Measurements from ENCODE around the gene YARS1.

Gene YARS1

DNA sequence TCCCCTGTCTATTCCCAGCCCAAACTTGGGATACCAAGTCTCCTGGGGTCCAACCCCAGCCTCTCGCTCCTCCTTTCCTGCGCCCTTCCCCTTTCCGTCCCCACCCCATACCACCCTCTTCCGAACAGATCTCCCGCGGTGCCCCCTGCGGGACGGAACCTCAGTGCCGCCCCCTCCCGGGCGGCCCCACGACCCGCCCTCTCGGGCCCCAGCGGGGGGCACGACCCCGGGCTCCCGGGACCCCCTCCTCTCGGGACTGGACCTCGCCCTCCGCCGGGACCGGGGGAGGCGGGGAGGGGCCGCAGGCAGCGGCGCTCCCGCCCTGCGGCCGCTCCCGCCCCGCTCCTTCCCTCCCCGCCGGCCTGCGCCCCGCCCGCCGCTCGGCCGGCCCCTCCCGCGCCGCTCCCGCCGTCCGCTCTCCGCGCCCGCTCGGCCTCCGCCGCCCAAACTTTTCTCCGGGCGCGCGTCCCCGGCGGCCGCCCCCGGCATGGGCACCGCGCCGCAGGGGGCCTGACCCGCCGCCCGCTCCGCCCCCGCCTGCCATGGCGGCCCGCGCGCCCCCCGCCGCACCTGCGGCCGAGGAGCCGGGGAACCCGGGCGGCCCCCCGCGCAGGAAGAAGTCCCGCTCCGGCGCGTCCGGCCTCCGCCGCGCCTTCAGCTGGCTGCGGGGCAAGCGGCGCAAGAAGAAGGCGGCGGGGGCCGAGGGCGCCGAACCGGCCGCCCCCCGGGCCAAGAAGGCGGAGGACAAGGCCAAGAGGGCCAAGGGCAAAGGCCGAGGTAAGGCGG, 75.6 kb downstream of the YARS1 start:
- H3K27ac ChIP-seq (ENCODE audit: low read depth, low read length) = peak overlapping the region; percentile 75
- no peaks in the 10 kb centered on the region for H3K36me3 ChIP-seq (ENCODE audit: control insufficient read depth, insufficient read depth, low read length)
- no peaks in the 10 kb centered on the region for H3K27me3 ChIP-seq (ENCODE audit: control insufficient read depth, insufficient read depth, low read length)
- peaks cover 3% of the 10 kb centered on the region for H3K4me1 ChIP-seq (ENCODE audit: control insufficient read depth, insufficient read depth, low read length)
- peak overlapping the region; percentile 3 for H3K9ac ChIP-seq (ENCODE audit: low read length)
- peak overlapping the region; percentile 81 for H3K4me3 ChIP-seq (ENCODE audit: low read length)

DNA sequence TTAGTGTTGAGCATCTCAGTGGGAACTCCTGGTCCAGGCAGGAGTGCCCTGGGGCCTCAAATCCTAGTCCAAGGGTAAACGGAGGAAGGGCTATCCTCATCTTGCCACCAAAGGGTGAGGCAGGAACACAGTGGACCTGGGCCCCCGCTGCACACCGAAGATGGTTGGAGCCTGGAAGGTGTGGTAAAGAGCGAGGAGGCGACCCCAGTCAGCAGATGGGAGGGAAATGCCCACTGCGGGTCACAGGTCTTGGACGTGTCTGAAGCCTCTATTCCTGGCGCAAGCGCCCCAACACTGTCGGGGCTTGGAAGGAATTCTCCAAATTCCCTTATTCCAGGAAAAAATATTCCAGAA, 76.1 kb downstream of the YARS1 start:
- H3K27ac ChIP-seq (ENCODE audit: low read depth, low read length) = no peak overlapping the region
- no peaks in the 10 kb centered on the region for H3K36me3 ChIP-seq (ENCODE audit: control insufficient read depth, insufficient read depth, low read length)
- H3K4me1 ChIP-seq (ENCODE audit: control insufficient read depth, insufficient read depth, low read length) = peaks cover 3% of the 10 kb centered on the region
- no peaks in the 10 kb centered on the region for H3K27me3 ChIP-seq (ENCODE audit: control insufficient read depth, insufficient read depth, low read length)
- H3K9ac ChIP-seq (ENCODE audit: low read length) = peak overlapping the region; percentile 3
- H3K4me3 ChIP-seq (ENCODE audit: low read length) = peak overlapping the region; percentile 60

DNA sequence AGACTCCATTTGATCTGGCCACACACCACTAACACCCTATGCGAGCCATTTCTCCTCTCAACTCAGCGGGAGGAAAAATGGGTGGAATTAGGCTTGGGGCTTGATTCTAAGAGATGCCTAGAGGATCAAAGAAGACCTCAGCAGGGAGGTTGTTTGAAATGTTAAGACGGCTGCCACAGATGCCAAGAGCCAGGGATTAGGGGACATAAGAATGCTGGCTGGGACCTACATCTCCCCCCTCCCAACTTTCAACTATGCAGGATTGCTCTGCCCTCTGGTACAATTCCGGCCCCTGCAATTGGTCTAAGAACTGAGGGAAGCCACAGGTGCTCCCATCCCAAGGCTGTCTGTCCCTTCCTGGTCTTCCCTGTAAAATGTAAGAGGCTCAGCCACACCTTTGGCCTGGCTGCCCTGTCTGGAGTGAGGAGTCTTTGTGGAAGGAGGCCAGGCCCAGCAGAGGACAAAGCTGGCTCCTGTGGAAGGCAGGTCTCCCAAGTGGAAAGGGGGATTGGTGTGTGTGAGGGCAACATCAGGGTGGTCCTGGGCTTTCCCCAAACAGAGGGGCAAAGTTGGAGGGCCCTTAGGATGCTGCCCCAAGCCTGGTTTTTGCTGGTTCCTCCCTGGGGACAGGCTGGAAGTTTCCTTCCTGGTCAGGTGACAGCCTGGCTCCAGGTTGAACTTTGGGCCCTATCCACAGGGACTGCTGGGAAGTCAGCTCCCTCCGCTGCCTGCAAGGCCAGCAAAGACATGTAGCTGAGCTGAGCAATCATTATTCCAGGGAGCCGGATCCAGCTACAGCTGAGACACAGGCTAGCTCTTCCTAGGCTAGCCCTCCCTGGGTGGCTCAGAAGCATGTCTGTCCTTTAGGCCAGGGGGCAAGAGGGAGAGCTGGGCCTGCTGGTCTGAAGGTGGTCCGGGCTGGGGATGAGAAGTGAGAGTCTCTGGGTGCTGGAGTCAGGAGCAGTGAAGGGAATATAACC, 80.1 kb downstream of the YARS1 start:
- no peaks in the 10 kb centered on the region for H3K27me3 ChIP-seq (ENCODE audit: control insufficient read depth, insufficient read depth, low read length)
- H3K4me3 ChIP-seq (ENCODE audit: low read length) = no peak overlapping the region
- H3K27ac ChIP-seq (ENCODE audit: low read depth, low read length) = no peak overlapping the region
- H3K9ac ChIP-seq (ENCODE audit: low read length) = no peak overlapping the region
- H3K36me3 ChIP-seq (ENCODE audit: control insufficient read depth, insufficient read depth, low read length) = no peaks in the 10 kb centered on the region
- no peaks in the 10 kb centered on the region for H3K4me1 ChIP-seq (ENCODE audit: control insufficient read depth, insufficient read depth, low read length)

DNA sequence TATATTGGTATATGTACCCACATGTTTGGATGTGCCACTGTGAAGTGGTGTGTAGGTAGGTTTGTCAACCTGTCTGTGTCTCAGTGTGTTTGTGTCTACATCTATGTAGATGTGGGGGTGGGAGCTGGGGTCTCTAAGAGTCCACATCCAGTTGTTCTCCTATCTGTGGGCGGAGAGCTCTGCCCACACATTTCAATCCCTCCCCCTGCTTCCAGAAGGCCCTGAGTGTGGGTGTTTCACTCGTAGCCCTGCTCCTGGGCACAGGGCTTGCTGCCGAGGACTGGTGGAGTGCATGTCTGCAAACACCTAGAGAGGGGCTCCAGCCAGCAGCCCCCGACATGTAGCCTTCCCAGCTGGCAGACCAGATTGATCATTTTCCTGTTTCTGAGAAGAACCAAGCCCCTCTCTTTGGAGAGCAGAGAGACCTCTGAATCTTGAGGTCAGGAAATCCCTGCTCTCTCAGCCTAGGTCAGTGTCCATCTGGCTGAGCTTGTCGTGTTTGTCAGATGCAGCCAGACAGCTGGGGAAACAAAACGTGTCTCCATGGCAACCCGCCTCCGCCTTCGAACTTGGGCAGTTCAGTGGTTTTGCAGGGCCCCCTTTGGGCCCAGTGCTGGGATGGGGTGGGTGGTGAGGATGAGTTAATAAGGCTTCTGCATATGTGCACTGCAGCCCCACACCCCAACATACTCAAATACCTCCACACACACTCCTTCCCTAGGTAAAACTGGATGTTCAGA, 83.4 kb downstream of the YARS1 start:
- Histone ChIP-seq H3K4me3 (ENCODE audit: low read length) (no peak overlapping the region), H3K27ac (ENCODE audit: low read depth, low read length) (no peak overlapping the region), H3K9ac (ENCODE audit: low read length) (no peak overlapping the region)

DNA sequence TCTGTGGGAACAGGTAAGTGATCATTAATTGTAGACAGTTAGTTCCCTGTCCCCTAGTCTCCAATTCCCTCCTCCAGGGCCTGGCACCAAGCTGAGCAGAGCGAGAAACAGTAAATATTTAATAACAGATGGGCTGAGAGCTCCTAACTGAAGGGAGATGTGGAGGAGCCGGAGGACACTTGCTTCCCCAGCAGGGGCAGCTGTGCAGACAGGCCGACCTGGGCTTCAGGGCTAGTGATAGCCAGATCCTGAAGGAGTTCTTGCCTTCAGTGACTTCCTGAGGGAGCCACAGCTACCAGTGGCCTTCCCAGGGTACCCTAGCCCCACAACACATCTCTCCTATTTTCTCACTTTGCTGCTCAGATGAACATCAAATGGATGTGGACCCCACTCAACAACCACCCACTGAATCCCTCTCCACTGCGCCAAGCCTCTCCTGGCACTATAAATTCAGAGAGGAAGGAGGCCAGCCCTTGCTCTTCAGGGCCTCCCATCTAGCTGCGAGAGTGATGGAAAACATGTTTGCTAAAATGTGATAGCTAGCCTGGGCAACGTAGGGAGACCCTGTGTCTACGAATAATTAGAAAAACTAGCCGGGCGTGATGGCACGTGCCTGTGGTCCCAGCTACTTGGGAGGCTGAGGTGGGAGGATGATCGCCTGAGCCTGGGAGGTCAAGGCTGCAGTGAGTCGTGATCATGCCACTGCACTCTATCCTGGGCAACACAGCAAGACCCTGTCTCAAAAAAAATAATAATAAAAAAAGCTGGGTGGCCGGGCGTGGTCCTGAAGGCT, 87.7 kb downstream of the YARS1 start:
- Histone ChIP-seq H3K4me1 (ENCODE audit: control insufficient read depth, insufficient read depth, low read length) (no peaks in the 10 kb centered on the region), H3K27ac (ENCODE audit: low read depth, low read length) (no peak overlapping the region), H3K9ac (ENCODE audit: low read length) (no peak overlapping the region), H3K4me3 (ENCODE audit: low read length) (no peak overlapping the region), H3K36me3 (ENCODE audit: control insufficient read depth, insufficient read depth, low read length) (no peaks in the 10 kb centered on the region), H3K27me3 (ENCODE audit: control insufficient read depth, insufficient read depth, low read length) (no peaks in the 10 kb centered on the region)

More for the DNA sequence above, 83.4 kb downstream of the YARS1 start:
- Histone ChIP-seq H3K36me3 (ENCODE audit: control insufficient read depth, insufficient read depth, low read length) (no peaks in the 10 kb centered on the region), H3K4me1 (ENCODE audit: control insufficient read depth, insufficient read depth, low read length) (no peaks in the 10 kb centered on the region), H3K27me3 (ENCODE audit: control insufficient read depth, insufficient read depth, low read length) (no peaks in the 10 kb centered on the region)

DNA sequence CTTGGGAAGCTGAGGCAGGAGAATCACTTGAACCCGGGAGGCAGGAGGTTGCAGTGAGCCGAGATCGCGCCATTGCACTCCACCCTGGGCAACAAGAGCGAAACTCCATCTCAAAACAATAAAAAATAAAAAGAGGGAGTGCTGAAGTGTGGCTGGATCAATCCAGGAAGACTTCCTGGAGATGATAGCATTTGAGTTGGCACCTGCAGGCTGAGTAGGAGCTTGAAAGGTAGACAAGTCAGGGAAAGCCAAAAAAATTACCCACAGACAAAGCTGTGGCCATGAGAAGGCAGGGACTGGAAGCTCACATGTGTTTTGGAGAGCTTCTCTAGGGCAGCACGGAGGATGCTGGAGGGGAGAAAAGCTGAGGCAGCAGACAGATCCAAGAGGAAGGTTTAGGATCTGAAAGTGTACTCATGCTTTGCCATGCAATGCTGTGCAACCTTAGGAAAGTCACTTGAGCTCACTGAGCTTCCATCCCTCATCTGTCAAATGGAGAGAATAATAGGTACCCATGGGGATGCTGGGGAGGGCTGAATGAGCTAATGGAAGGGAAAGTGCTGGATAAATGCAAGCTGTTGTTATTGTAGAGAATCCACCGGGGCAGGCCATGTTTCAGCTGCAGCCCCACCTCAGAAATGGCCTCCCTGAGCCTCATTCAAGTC, 88.6 kb downstream of the YARS1 start:
- no peak overlapping the region for H3K9ac ChIP-seq (ENCODE audit: low read length)
- no peaks in the 10 kb centered on the region for H3K27me3 ChIP-seq (ENCODE audit: control insufficient read depth, insufficient read depth, low read length)
- no peak overlapping the region for H3K27ac ChIP-seq (ENCODE audit: low read depth, low read length)
- H3K4me1 ChIP-seq (ENCODE audit: control insufficient read depth, insufficient read depth, low read length) = no peaks in the 10 kb centered on the region
- no peaks in the 10 kb centered on the region for H3K36me3 ChIP-seq (ENCODE audit: control insufficient read depth, insufficient read depth, low read length)
- H3K4me3 ChIP-seq (ENCODE audit: low read length) = no peak overlapping the region

DNA sequence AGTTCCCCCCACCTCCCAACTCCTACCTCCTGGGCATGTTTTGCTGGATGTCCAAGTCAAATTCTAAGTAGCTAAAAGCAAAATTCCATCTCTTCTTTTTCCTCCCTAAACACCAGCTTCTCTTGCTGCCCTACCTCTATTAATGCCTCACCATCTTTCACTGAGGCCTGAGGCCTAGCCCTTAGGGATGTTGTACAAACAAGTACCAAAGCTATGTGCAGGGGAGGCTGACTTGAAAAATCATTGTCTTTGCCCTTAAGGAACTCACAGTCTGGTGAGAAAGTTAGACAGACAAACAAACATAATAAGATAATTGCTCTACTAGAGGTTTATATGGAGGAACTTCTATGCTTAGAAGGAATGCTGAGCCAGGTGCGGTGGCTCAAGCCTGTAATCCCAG, 89.3 kb downstream of the YARS1 start:
- no peaks in the 10 kb centered on the region for H3K4me1 ChIP-seq (ENCODE audit: control insufficient read depth, insufficient read depth, low read length)
- H3K4me3 ChIP-seq (ENCODE audit: low read length) = no peak overlapping the region
- no peak overlapping the region for H3K9ac ChIP-seq (ENCODE audit: low read length)
- H3K36me3 ChIP-seq (ENCODE audit: control insufficient read depth, insufficient read depth, low read length) = no peaks in the 10 kb centered on the region
- no peaks in the 10 kb centered on the region for H3K27me3 ChIP-seq (ENCODE audit: control insufficient read depth, insufficient read depth, low read length)
- no peak overlapping the region for H3K27ac ChIP-seq (ENCODE audit: low read depth, low read length)

DNA sequence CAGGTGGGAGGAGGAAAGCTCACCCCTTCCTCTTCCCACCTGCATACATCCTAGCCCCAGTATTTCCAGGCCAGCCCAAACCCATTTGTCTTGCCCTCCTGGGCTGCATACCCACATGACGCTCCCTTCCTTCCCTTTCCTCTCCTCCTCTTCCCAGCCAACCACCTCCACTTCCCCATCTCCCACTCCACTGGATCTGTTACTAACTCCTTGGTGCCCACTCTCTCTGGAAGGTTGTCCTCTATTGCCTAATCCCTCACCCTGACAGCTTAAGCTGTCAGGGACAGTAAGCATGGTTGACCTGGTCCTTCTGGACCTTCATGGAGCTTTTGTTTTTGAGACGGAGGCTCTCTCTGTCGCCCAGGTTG, 91.6 kb downstream of the YARS1 start:
- Histone ChIP-seq H3K27me3 (ENCODE audit: control insufficient read depth, insufficient read depth, low read length) (no peaks in the 10 kb centered on the region), H3K9ac (ENCODE audit: low read length) (no peak overlapping the region), H3K4me1 (ENCODE audit: control insufficient read depth, insufficient read depth, low read length) (no peaks in the 10 kb centered on the region), H3K4me3 (ENCODE audit: low read length) (no peak overlapping the region), H3K36me3 (ENCODE audit: control insufficient read depth, insufficient read depth, low read length) (no peaks in the 10 kb centered on the region), H3K27ac (ENCODE audit: low read depth, low read length) (no peak overlapping the region)

Data from rectal smooth muscle tissue (tissue), 1 donor.